Urinary bladder (tissue), 4 donors: ENCODE results near the gene GLIPR1L1. TPM values are rescaled to one million over a fixed set of nuclear protein-coding genes. Genes with fewer than 3 reads are reported as not detected.

Experiments used
- DNase-seq: peaks from one replicate; pipeline ENCODE4 v3.0.0-alpha.2; 2015; ENCODE audit errors: extremely low spot score
- H3K27ac ChIP-seq: one replicate; pipeline ENCODE4 v1.5.1; 2013; ENCODE audit warnings: low read depth, mild to moderate bottlenecking, moderate library complexity
- H3K36me3 ChIP-seq: one replicate; pipeline ENCODE4 v1.6.1; 2013; ENCODE audit warnings: mild to moderate bottlenecking, moderate library complexity; ENCODE audit not compliant: insufficient read depth
- H3K4me1 ChIP-seq: one replicate; pipeline ENCODE4 v1.6.1; 2013; ENCODE audit warnings: mild to moderate bottlenecking, moderate library complexity; ENCODE audit not compliant: insufficient read depth
- H3K4me3 ChIP-seq: one replicate; pipeline ENCODE4 v1.5.1; 2013; ENCODE audit warnings: low read depth, low read length
- WGBS: extraction: QIAGEN DNeasy Blood & Tissue Kit; methylation state at CpG from one replicate; pipeline ENCODE4 v1.1.7; 2013; 5-methylcytosine and 5-hydroxymethylcytosine counted together
- polyA plus RNA-seq: library from polyadenylated mRNA; stranded (reverse); fragments of 200-250 nt; gene quantifications from one replicate; pipeline ENCODE4 v1.2.3, GENCODE V29; 2013
- total RNA-seq: library from RNA; depleted of rRNA; stranded (reverse); fragments of >200 nt; gene quantifications from one replicate; pipeline ENCODE4 v1.2.3, GENCODE V29; 2014
- donor health status: healthy with polysubstance abuse.
- donor health status: healthy.

GLIPR1L1 gene, protein sequence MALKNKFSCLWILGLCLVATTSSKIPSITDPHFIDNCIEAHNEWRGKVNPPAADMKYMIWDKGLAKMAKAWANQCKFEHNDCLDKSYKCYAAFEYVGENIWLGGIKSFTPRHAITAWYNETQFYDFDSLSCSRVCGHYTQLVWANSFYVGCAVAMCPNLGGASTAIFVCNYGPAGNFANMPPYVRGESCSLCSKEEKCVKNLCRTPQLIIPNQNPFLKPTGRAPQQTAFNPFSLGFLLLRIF
- total RNA-seq (not detected), polyA plus RNA-seq (not detected)

DNA sequence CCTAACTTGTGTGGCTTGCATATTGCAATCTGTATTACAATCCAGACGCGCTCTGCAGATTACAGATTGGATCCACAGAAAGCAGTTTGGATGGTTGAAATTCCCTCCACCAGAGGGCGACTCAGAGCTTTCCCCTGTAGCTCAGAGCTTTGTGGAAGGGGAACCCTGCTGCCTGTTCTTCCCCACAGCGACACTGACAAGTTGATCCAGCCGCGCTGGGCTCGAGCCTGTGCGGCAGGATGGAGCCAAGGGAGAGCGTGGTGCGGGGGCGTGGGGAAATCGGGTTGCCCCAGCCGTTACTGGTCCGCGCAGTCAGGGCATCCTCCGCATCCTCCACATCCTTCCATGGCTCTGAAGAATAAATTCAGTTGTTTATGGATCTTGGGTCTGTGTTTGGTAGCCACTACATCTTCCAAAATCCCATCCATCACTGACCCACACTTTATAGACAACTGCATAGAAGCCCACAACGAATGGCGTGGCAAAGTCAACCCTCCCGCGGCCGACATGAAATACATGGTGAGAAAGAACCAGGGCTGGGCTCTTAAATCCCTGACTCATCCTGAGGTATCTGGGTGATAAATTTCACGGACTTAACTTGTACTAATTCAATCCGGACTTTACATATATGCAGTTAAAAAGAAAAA lies at the start of gene GLIPR1L1:
TSS of gene GLIPR1L1 (plus strand) at position 287 of the 647 bp plus-strand sequence. CDS start at position 346, 59 bp downstream.
- H3K27ac ChIP-seq, result no peak within 1 kb of the TSS
- peak; percentile 68 for DNase-seq
- 3% methylated on average over 23 of the region's 23 CpGs for WGBS
- no peaks in the 10 kb centered on the region for H3K4me1 ChIP-seq
- H3K36me3 ChIP-seq, result no peaks in the 10 kb centered on the region
- peak within 1 kb of the TSS; percentile 17 for H3K4me3 ChIP-seq

DNA sequence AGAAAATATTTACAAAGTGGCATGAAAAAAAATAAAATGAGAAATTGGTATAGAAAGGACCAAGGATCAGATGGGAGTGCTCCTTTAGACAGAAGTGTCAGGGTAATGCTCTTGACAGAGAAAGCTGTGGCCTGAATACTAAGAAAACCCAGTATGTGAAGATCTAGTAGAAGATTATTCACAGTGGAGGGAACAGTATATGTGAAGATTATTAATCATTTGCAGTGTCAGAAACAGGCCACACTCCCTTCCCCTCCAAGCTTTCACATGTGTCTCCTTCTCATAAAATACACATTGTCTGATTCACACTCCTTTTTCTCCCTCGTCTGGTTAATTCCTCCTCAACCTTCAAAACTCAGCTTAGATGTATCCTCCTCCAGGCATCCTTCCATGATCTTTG lies 45.6 kb upstream of the GLIPR1L1 start:
- Histone ChIP-seq H3K27ac (no peak overlapping the region), H3K4me1 (no peaks in the 10 kb centered on the region), H3K4me3 (no peak overlapping the region), H3K36me3 (no peaks in the 10 kb centered on the region)
- no peak for DNase-seq
- 45% methylated on average over 1 of the region's 1 CpG for WGBS

DNA sequence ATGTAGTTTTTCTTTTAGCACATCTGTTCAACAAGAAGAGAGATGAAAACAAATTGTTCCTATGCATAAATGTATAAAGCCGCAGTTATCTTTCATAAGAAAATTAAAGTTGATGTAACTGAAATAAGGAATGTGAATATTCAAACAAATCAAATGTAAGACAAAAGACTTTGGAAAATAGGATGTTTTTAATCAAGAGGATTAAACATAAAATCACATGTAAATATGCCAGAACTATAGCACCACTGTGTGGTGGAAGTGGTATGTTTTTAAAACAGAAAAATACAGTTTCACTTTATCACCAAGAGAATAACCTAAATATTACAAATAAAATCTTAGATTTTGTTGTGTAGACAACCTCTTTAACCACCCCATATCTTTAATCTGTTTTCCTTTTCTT lies 44.7 kb upstream of the GLIPR1L1 start:
- no peak overlapping the region for H3K4me3 ChIP-seq
- no peaks in the 10 kb centered on the region for H3K36me3 ChIP-seq
- no peaks in the 10 kb centered on the region for H3K4me1 ChIP-seq
- no peak for DNase-seq
- H3K27ac ChIP-seq, result no peak overlapping the region
- WGBS, result 52% methylated on average over 1 of the region's 1 CpG

DNA sequence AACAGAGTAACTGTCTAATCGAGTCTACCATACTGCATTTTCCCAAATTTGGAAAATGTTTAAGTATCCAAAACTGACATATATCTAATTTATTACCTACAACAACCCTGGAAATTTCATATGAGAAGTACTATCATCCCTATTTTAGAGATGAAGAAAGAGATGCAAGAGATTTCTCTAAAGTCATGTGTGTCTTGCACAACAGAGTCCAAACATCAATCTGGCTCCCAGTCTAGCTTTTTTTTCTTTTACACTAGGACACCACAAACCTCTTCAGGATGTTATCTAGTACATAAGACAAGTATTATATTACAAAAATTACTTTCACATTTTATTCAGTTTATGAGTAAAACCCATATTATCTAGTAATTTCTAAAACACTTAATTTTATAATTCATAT lies 43.5 kb upstream of the GLIPR1L1 start:
- H3K27ac ChIP-seq, result no peak overlapping the region
- H3K4me3 ChIP-seq, result no peak overlapping the region
- 91% methylated on average over 1 of the region's 1 CpG for WGBS
- H3K4me1 ChIP-seq, result no peaks in the 10 kb centered on the region
- no peak for DNase-seq
- no peaks in the 10 kb centered on the region for H3K36me3 ChIP-seq

DNA sequence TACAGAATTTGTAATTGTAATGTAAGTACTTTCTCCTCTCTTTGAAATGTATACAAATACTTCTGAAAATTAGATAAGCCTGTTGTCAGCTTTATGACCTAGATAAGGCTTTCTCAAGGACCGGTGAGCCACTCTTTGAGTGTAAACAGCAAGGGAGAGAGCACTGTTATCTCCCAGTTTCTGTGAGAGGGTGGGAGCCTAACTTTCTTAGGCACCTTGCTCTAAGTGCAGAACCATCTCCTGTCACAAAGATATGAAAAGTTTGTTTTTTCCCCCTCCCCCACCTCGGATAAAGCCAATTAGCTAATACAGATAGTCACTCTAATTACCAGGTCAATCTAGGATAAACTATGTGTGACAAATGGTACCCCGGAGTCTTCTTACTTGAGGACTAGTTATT lies 40.1 kb upstream of the GLIPR1L1 start:
- WGBS, result 12% methylated on average over 3 of the region's 3 CpGs
- Histone ChIP-seq H3K4me3 (no peak overlapping the region), H3K4me1 (no peaks in the 10 kb centered on the region), H3K27ac (no peak overlapping the region), H3K36me3 (no peaks in the 10 kb centered on the region)
- no peak for DNase-seq

DNA sequence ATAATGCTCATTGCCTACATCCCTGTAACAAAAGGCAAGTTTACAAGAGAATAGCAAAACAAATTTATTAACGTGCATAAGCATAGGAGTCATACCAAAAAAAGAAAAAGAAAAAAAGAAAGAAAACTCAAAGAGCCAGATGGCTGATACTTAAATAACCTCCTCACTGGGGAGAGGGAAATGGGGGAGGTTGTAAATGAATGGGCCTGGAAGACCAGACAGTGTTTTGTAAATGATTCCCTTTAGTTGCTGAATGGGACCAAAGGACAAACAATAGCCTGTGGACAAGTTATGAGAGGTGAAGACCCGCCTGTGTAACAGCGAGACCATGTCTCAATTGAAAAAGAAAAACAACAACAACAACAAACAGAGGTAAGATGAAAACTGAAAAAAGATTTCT lies 39.7 kb upstream of the GLIPR1L1 start:
- 53% methylated on average over 3 of the region's 3 CpGs for WGBS
- Histone ChIP-seq H3K4me3 (no peak overlapping the region), H3K27ac (no peak overlapping the region), H3K4me1 (no peaks in the 10 kb centered on the region), H3K36me3 (no peaks in the 10 kb centered on the region)
- DNase-seq, result no peak

DNA sequence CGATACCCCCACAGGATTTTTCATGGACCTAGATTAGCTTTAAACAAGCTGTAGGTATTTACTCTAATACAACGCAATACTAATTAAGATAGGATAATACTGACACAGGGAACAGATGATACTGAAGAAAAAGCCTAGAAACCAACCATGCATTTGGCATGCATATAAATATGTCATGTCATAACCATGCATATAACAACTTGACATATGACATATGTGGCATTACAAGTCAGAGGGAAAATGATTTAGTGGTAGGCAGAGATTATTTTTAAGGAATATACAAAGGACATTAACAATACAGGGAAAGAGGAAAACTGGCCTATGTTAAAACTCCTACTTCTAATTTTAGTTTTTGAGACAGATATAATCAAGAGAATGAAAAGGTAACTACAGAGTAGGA lies 32.2 kb upstream of the GLIPR1L1 start:
- Histone ChIP-seq H3K27ac (no peak overlapping the region), H3K4me3 (no peak overlapping the region), H3K4me1 (no peaks in the 10 kb centered on the region), H3K36me3 (no peaks in the 10 kb centered on the region)
- DNase-seq, result no peak
- 93% methylated on average over 2 of the region's 2 CpGs for WGBS

DNA sequence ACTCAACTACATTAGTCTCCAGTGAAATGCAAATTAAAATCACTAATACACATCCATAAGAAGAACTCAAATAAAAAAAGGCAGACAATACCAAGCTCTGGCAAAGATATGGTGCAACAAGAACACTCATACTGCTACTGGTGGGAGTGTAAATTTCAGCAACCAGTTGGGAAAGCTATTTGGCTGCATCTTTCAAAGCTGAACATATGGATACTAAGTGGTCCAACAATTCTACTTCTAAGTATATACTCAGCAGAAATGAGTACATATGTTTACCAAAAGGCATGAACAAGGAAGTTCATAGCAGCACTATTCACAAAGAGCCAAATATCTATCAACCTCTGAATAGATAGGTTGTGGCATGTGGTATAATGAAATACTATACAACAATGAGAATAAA lies 31.7 kb upstream of the GLIPR1L1 start:
- no peak for DNase-seq
- H3K4me1 ChIP-seq, result no peaks in the 10 kb centered on the region
- no peak overlapping the region for H3K27ac ChIP-seq
- H3K4me3 ChIP-seq, result no peak overlapping the region
- H3K36me3 ChIP-seq, result no peaks in the 10 kb centered on the region

DNA sequence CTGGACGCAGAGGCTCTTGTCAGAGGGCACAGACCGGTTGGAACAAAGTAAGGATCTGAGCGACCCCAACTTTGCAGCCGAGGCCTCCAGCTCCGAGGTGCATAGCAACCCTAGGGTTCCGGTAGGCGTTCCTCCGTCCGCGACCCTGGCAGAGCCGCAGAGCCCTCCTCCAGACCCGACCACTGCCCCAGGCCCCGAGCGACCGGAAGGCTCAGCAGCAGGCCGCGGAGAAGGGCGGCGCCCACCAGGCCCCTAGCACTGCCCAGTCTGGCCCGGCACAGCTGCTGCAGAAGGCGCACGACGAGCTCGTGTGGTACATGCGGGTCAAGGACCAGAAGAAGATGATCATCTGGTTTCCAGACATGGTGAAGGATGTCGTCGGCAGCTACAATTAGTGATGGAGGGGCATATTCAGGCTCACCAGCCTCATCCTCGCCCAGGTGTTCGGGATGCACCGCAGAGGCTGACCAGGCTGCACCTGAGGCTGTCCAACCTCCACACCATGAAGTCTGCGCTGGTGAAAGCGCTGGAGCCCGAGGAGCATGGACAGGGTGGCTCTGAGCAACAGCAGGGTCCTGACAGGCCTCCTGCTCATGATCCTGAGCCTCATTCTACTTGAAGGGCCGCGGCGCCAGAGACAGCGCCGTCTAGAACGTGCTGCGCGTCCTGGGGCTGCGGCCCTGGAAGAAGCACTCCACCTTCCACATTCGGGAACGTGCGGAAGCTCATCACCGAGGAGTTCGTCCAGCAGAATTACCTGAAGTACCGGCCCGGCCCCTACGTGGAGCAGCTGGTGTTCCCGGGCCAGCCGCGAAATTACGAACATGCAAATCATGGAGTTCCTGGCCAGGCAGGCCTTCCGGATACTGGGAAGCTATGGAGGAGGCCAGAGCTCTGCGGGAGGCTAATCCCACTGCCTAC lies 28.8 kb upstream of the GLIPR1L1 start:
- 95% methylated on average over 56 of the region's 56 CpGs for WGBS
- DNase-seq, result no peak
- Histone ChIP-seq H3K27ac (no peak overlapping the region), H3K4me3 (no peak overlapping the region), H3K4me1 (no peaks in the 10 kb centered on the region), H3K36me3 (no peaks in the 10 kb centered on the region)

DNA sequence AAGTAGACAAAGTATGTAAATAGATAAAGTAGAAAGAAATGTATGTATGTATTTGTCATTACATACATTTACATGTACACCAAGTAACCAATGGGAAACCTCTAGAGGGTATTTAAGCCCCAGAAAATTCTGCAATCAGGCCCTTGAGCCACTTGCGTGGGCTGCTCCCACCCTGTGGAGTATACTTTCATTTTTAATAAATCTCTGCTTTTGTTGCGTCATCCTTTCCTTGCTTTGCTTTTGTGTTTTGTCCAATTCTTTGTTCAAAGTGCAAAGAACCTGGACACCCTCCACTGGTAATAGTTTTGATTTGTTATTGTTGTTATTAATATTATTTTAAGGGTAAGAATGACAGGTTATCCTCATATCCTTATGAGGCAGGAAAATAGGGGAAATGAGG lies 26.2 kb upstream of the GLIPR1L1 start:
- no peaks in the 10 kb centered on the region for H3K36me3 ChIP-seq
- WGBS, result 91% methylated on average over 2 of the region's 2 CpGs
- DNase-seq, result no peak

DNA sequence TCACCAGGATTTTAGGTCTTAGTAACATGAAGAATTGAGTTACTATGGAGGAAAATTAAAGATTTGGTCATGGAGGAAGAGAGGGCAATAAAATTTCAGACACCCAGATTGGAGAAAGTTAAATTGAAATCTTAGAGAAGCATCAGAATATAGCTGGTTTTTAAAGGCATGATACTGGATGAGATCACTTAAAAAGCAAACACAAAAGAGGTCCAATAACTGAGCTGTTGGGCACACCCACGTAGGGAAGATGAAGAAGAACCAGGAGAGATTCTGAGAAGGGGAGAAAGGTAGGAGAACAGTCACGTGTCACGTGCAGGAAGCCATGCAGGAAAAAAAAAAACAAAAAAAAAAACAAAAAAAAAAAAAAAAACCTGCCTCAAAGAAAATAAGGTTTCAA lies 23.1 kb upstream of the GLIPR1L1 start:
- Histone ChIP-seq H3K4me1 (no peaks in the 10 kb centered on the region), H3K27ac (no peak overlapping the region), H3K4me3 (no peak overlapping the region), H3K36me3 (no peaks in the 10 kb centered on the region)
- DNase-seq, result no peak
- WGBS, result 76% methylated on average over 3 of the region's 3 CpGs

More for the DNA sequence above, 26.2 kb upstream of the GLIPR1L1 start:
- Histone ChIP-seq H3K4me3 (no peak overlapping the region), H3K4me1 (no peaks in the 10 kb centered on the region), H3K27ac (no peak overlapping the region)

DNA sequence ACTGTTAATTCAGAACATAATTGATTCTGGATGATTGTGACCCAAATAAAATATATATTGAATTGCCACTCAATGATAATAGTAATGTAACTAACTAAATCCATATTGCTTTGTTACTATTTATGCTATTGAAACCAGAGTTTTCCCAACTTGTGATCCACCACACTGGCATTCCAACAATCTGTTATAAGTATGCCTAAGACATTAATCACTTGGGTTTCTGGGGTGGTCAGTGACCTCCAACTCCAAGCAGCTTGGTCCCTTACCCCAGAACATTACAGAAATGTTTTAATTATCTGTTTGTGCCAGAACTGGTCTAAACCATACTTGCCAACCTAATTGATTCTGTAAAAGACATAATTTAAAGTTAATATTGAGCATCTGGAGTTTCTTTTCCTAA lies 19.0 kb upstream of the GLIPR1L1 start:
- Histone ChIP-seq H3K27ac (no peak overlapping the region), H3K36me3 (no peaks in the 10 kb centered on the region), H3K4me1 (no peaks in the 10 kb centered on the region), H3K4me3 (no peak overlapping the region)
- DNase-seq, result no peak

DNA sequence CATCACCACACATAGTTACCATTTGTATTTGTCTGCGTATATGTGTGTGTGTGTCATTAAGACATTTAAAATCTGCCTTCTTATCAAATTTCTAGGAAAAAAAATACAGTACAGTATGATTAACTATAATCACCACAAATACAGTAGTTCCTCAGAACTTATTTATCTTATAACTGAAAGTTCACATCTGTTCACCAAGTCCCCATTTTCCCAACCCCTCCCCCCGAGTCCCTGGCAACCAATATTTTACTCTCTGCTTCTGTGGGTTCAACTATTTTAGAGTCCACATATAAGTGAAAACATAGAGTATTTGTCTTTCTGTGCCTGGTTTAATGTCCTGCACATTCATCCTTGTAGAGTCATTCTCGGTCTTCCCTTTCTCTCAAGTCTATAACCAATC lies 16.7 kb upstream of the GLIPR1L1 start:
- DNase-seq, result no peak
- no peaks in the 10 kb centered on the region for H3K4me1 ChIP-seq
- WGBS, result 87% methylated on average over 3 of the region's 3 CpGs
- H3K4me3 ChIP-seq, result no peak overlapping the region
- H3K27ac ChIP-seq, result no peak overlapping the region
- no peaks in the 10 kb centered on the region for H3K36me3 ChIP-seq

DNA sequence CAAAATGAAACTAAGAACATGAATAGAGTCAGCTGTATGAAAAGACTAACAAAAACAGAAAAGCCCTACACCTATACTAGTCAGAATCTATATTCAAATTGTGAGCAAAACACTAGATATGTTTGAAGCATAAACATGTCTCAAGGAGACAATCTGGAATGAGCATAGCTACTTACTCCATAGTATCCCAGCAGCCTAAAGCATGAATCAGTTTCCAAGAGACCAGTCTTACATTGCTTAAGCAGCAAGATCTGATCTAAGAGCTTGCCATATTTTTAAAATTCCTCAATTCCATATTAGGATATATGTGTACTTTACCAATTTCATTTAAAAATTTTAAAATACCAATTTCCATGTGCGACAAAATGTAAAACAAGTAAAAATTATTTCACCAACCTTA lies 12.0 kb upstream of the GLIPR1L1 start:
- H3K27ac ChIP-seq, result no peak overlapping the region
- no peaks in the 10 kb centered on the region for H3K4me1 ChIP-seq
- no peaks in the 10 kb centered on the region for H3K36me3 ChIP-seq
- WGBS, result 0% methylated on average over 1 of the region's 1 CpG
- H3K4me3 ChIP-seq, result no peak overlapping the region
- no peak for DNase-seq
